Stomach smooth muscle (tissue), 2 donors: Measurements from ENCODE around the gene STK40.

Experiments
- H3K27ac ChIP-seq: one replicate; pipeline ENCODE4 v1.7.0; 2013; ENCODE audit warnings: mild to moderate bottlenecking, low read length, inconsistent platforms
- H3K27me3 ChIP-seq, 2 donors: one replicate each; pipeline ENCODE4 v1.7.0; 2013; ENCODE audit warnings: low read length in 2 of 2; ENCODE audit not compliant: insufficient read depth in 2 of 2, control insufficient read depth in 1 of 2
- H3K36me3 ChIP-seq, 2 donors: one replicate each; pipeline ENCODE4 v1.7.0; 2013; ENCODE audit warnings: low read length in 2 of 2; ENCODE audit not compliant: control insufficient read depth in 2 of 2, insufficient read depth in 2 of 2
- H3K4me1 ChIP-seq: one replicate; pipeline ENCODE4 v1.7.0; 2013; ENCODE audit warnings: low read length; ENCODE audit not compliant: control insufficient read depth, insufficient read depth
- H3K4me3 ChIP-seq, 2 donors: one replicate each; pipeline ENCODE4 v1.7.0; 2013; ENCODE audit warnings: low read length in 2 of 2
- H3K9ac ChIP-seq, 2 donors: one replicate each; pipeline ENCODE4 v1.7.0; 2013; ENCODE audit warnings: low read length in 2 of 2, mild to moderate bottlenecking in 1 of 2
- H3K9me3 ChIP-seq, 2 donors: one replicate each; pipeline ENCODE4 v1.7.0; 2013; ENCODE audit warnings: low read length in 2 of 2; ENCODE audit not compliant: control insufficient read depth in 2 of 2
- donor health status: healthy.
- donor health status: Pancreatic carcinoma.

Gene STK40

GRCh38 chr1:36385410-36386264 lies at the start of gene STK40:
TSS of gene STK40 (minus strand) at chr1:36385924. CDS start at chr1:36361332, 24,592 bp downstream.
- Histone ChIP-seq H3K27ac (peak within 1 kb of the TSS; percentile 99), H3K4me1 (peaks cover 65% of the 10 kb centered on the region), H3K9ac (peak within 1 kb of the TSS; percentile 97 to 99), H3K9me3 (no peaks in the 10 kb centered on the region), H3K27me3 (no peaks in the 10 kb centered on the region), H3K4me3 (peak within 1 kb of the TSS; percentile 93), H3K36me3 (peaks cover 5 to 6% of the 10 kb centered on the region in 2 donors)

DNA sequence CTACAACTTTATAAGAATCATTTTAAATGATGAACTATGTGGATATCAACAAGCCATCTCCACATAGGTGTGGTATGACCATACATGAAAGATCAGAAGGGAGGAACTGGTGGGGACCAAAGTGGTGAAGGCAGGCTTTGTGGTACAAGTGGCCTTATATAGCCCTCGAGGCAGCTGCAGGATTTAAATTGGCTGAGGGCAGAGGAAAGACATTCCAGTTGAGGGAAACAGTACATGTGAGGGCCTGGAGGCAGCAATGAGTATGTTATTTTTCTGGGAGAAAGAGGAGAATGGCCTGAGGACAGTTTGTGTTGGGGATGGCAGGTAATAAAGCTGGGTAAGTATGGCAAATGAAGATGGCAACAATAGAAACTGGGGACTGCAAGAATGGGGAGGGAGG lies 47.4 kb upstream of the STK40 start:
- Histone ChIP-seq H3K27ac (no peak overlapping the region), H3K4me1 (no peaks in the 10 kb centered on the region), H3K27me3 (no peaks in the 10 kb centered on the region), H3K9me3 (no peaks in the 10 kb centered on the region), H3K36me3 (peaks cover 14 to 22% of the 10 kb centered on the region in 2 donors), H3K4me3 (no peak overlapping the region), H3K9ac (no peak overlapping the region)

- H3K4me1 ChIP-seq, result no peaks in the 10 kb centered on the region
- H3K27ac ChIP-seq, result no peak overlapping the region
- no peaks in the 10 kb centered on the region for H3K9me3 ChIP-seq
- peaks cover 14 to 22% of the 10 kb centered on the region in 2 donors for H3K36me3 ChIP-seq
- H3K9ac ChIP-seq, result no peak overlapping the region
- no peak overlapping the region for H3K4me3 ChIP-seq
- no peaks in the 10 kb centered on the region for H3K27me3 ChIP-seq
These were observed 46.9 kb upstream of the STK40 start for GRCh38 chr1:36432616-36433015.

GRCh38 chr1:36425791-36426190 lies 40.1 kb upstream of the STK40 start:
- Histone ChIP-seq H3K36me3 (peaks cover 19 to 20% of the 10 kb centered on the region in 2 donors), H3K9ac (no peak overlapping the region), H3K4me3 (no peak overlapping the region), H3K27ac (no peak overlapping the region), H3K4me1 (no peaks in the 10 kb centered on the region), H3K27me3 (no peaks in the 10 kb centered on the region), H3K9me3 (no peaks in the 10 kb centered on the region)

DNA sequence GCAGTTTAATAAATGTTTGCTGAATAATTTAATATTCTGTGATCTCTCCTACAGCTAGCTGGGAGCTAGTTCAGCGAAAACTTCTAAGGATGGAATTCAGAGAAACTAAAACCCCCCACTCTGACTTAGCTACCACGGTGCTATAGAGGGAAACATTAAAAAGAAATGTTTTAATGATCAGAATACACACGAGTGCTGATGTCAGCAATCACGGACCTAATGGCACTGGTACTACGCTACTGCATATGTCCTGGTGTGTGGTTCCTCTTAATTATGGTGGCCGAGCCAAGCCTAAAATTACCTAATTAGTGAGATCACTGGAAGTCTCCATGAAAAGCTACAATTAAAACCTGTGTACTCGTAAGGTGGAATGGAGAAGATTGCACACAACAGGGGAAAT lies 35.9 kb upstream of the STK40 start:
- Histone ChIP-seq H3K9ac (no peak overlapping the region), H3K4me3 (no peak overlapping the region), H3K36me3 (peaks cover 18 to 38% of the 10 kb centered on the region in 2 donors), H3K27me3 (no peaks in the 10 kb centered on the region), H3K9me3 (no peaks in the 10 kb centered on the region), H3K4me1 (peaks cover 4% of the 10 kb centered on the region), H3K27ac (no peak overlapping the region)

GRCh38 chr1:36420836-36421317 lies 35.2 kb upstream of the STK40 start:
- Histone ChIP-seq H3K36me3 (peaks cover 18 to 38% of the 10 kb centered on the region in 2 donors), H3K27me3 (no peaks in the 10 kb centered on the region), H3K9me3 (no peaks in the 10 kb centered on the region), H3K9ac (peak overlapping the region in 1 of 2 donors; percentile 21), H3K4me1 (peaks cover 4% of the 10 kb centered on the region), H3K27ac (no peak overlapping the region), H3K4me3 (peak overlapping the region in 1 of 2 donors; percentile 47)

- Histone ChIP-seq H3K4me3 (peak overlapping the region in 1 of 2 donors; percentile 47), H3K27ac (no peak overlapping the region), H3K9me3 (no peaks in the 10 kb centered on the region), H3K4me1 (peaks cover 4% of the 10 kb centered on the region), H3K27me3 (no peaks in the 10 kb centered on the region), H3K36me3 (peaks cover 18 to 35% of the 10 kb centered on the region in 2 donors), H3K9ac (peak overlapping the region in 1 of 2 donors; percentile 15)
These were observed 34.7 kb upstream of the STK40 start for GRCh38 chr1:36420409-36420808.

GRCh38 chr1:36419569-36419968 lies 33.8 kb upstream of the STK40 start:
- no peak overlapping the region for H3K9ac ChIP-seq
- H3K36me3 ChIP-seq, result peaks cover 16 to 35% of the 10 kb centered on the region in 2 donors
- no peak overlapping the region for H3K27ac ChIP-seq

GRCh38 chr1:36419140-36419539 lies 33.4 kb upstream of the STK40 start:
- H3K4me3 ChIP-seq, result no peak overlapping the region
- H3K27ac ChIP-seq, result no peak overlapping the region
- H3K9me3 ChIP-seq, result no peaks in the 10 kb centered on the region
- H3K4me1 ChIP-seq, result peaks cover 4% of the 10 kb centered on the region
- no peak overlapping the region for H3K9ac ChIP-seq
- no peaks in the 10 kb centered on the region for H3K27me3 ChIP-seq
- peaks cover 12 to 35% of the 10 kb centered on the region in 2 donors for H3K36me3 ChIP-seq

More at GRCh38 chr1:36419569-36419968, 33.8 kb upstream of the STK40 start:
- Histone ChIP-seq H3K4me3 (no peak overlapping the region), H3K4me1 (peaks cover 4% of the 10 kb centered on the region), H3K27me3 (no peaks in the 10 kb centered on the region), H3K9me3 (no peaks in the 10 kb centered on the region)

DNA sequence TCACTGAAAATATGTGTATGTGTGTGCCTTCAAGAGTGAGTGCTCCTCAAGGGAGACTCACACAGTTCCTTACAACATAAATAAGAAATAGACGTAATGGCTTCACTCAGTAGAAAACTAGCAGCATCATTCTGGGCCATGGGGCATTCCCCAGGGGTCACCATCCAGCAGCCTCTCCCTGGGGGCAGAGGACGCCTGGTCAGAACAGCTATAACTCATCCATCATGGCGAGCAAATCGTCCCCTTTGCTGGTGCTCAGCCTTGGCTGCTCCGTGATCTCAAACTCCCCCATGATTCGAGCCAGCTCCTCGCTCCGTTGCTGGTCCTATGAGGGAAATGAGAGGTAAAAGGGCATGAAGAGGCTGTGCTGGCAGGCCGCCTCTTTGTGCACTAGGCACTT lies 32.2 kb upstream of the STK40 start:
- H3K9me3 ChIP-seq, result no peaks in the 10 kb centered on the region
- no peak overlapping the region for H3K9ac ChIP-seq
- H3K4me3 ChIP-seq, result no peak overlapping the region
- no peaks in the 10 kb centered on the region for H3K27me3 ChIP-seq
- no peak overlapping the region for H3K27ac ChIP-seq
- H3K36me3 ChIP-seq, result peaks cover 9 to 31% of the 10 kb centered on the region in 2 donors
- H3K4me1 ChIP-seq, result peaks cover 4% of the 10 kb centered on the region
